Endothelial cell of umbilical vein (primary cell): ENCODE measurements around the gene SPHK2. TPM values are rescaled to one million over a fixed set of nuclear protein-coding genes. Genes with fewer than 3 reads are reported as not detected.

Experiments used
- BruUV-seq: library from RNA; stranded (reverse); fragments of 400-500 nt; replicated peaks from 2 replicates; lab custom pipeline; 2021; lab: Mats Ljungman, UMichigan
- CTCF ChIA-PET: fragments of 300-600, 350-600 bp; sonication (Branson Sonifier 250); formaldehyde crosslinking; loops from one replicate; lab custom pipeline; 2021; ENCODE audit warnings: antibody characterized with exemption, inconsistent platforms; lab: Charles Lee
- POLR2A ChIA-PET: fragments of 300-600, 350-600 bp; sonication (Branson Sonifier 250); formaldehyde crosslinking; loops from one replicate; lab custom pipeline; 2021; ENCODE audit warnings: antibody characterized with exemption, inconsistent platforms; lab: Charles Lee
- DNase-seq: peaks from one replicate; pipeline ENCODE4 v3.0.0-alpha.2; 2011; ENCODE audit warnings: low read depth, low spot score
- FAIRE-seq: peaks from 2 replicates; lab custom pipeline; 2011; peaks lifted over from hg19 to GRCh38; lab: Jason Lieb, UNC
- H2AFZ ChIP-seq: 2 replicates; pipeline ENCODE4 v1.6.0; 2012; ENCODE audit warnings: low read depth, low read length, control low read depth, inconsistent platforms
- H3K27ac ChIP-seq: 2 replicates; pipeline ENCODE4 v1.5.1; 2011; ENCODE audit warnings: low read depth, mild to moderate bottlenecking, control low read depth, low read length, moderate library complexity; ENCODE audit not compliant: insufficient read depth
- H3K27me3 ChIP-seq, 2 experiments: 2 replicates each; pipeline versions ENCODE4 v1.6.0 to v1.6.1; 2011; ENCODE audit warnings: low read length in 2 of 2, mixed read lengths in 1 of 2; ENCODE audit not compliant: control insufficient read depth in 2 of 2, insufficient read depth in 2 of 2
- H3K36me3 ChIP-seq, 2 experiments: 2 replicates in 1 of 2; 3 replicates in 1 of 2; pipeline ENCODE4 v1.5.1; 2011; ENCODE audit warnings: low read length in 2 of 2, mild to moderate bottlenecking in 1 of 2, moderate library complexity in 1 of 2; ENCODE audit not compliant: control insufficient read depth in 2 of 2, insufficient read depth in 2 of 2; ENCODE audit errors: extremely low read depth in 1 of 2
- H3K4me1 ChIP-seq: 3 replicates; pipeline ENCODE4 v1.5.1; 2011; ENCODE audit warnings: mild to moderate bottlenecking, low read length; ENCODE audit not compliant: control insufficient read depth, insufficient read depth; ENCODE audit errors: extremely low read depth
- H3K4me2 ChIP-seq: 2 replicates; pipeline ENCODE4 v1.6.1; 2011; ENCODE audit warnings: low read length, control low read depth, mixed read lengths; ENCODE audit not compliant: insufficient read depth
- H3K4me3 ChIP-seq, 3 experiments: fragments of 200-600 bp in 1 of 3; sonication (generic), shearing (Covaris generic) in 1 of 3; replicated peaks in 1 of 3; 2 replicates each; pipeline ENCODE4 v1.5.1; 2011 to 2016; ENCODE audit warnings: control low read depth in 3 of 3, low read length in 3 of 3, mild to moderate bottlenecking in 2 of 3, inconsistent platforms in 1 of 3, low read depth in 1 of 3, moderate library complexity in 1 of 3; ENCODE audit not compliant: insufficient read depth in 1 of 3
- H3K79me2 ChIP-seq: 2 replicates; pipeline ENCODE4 v1.6.0; 2012; ENCODE audit warnings: low read length, inconsistent platforms; ENCODE audit not compliant: control insufficient read depth, insufficient read depth
- H3K9ac ChIP-seq: replicated peaks from 2 replicates; pipeline ENCODE3; 2011; ENCODE audit warnings: low read length, control low read depth; ENCODE audit not compliant: insufficient read depth; ENCODE audit errors: extremely low read depth
- H3K9me1 ChIP-seq: replicated peaks from 3 replicates; pipeline ENCODE4 v1.6.0; 2011; ENCODE audit warnings: mild to moderate bottlenecking, low read length; ENCODE audit not compliant: control insufficient read depth, insufficient read depth; ENCODE audit errors: extremely low read depth
- H3K9me3 ChIP-seq: replicated peaks from 2 replicates; pipeline ENCODE4 v1.5.1; 2012; ENCODE audit warnings: low read length, inconsistent platforms; ENCODE audit not compliant: control insufficient read depth, insufficient read depth
- H4K20me1 ChIP-seq: replicated peaks from 2 replicates; pipeline ENCODE3; 2011; ENCODE audit warnings: mild to moderate bottlenecking, low read length; ENCODE audit not compliant: control insufficient read depth, insufficient read depth; ENCODE audit errors: extremely low read depth
- CTCF ChIP-seq, 2 donors: IDR thresholded peaks; 1 replicate in 1 of 2; 2 replicates in 1 of 2; pipeline ENCODE4 v1.5.1; 2011; ENCODE audit warnings: low read length in 2 of 2, mild to moderate bottlenecking in 2 of 2, moderate library complexity in 2 of 2, control low read depth in 1 of 2, inconsistent platforms in 1 of 2, low read depth in 1 of 2; ENCODE audit not compliant: insufficient read depth in 1 of 2; ENCODE audit errors: extremely low read depth in 1 of 2
- MAX ChIP-seq: IDR thresholded peaks from 2 replicates; pipeline ENCODE4 v1.6.1; 2011; ENCODE audit not compliant: insufficient read depth, insufficient read length
- MYC ChIP-seq: IDR thresholded peaks from one replicate; pipeline ENCODE4 v1.6.1; 2011; ENCODE audit warnings: mild to moderate bottlenecking, low read depth, low read length
- POLR2A ChIP-seq: IDR thresholded peaks from 2 replicates; pipeline ENCODE4 v1.6.1; 2012; ENCODE audit warnings: low read depth, mild to moderate bottlenecking, control low read depth, low read length
- dilution Hi-C: fragments of 300-500 bp; cut with MboI; formaldehyde crosslinking; loops from one replicate; pipeline ENCODE4 v1.15.0; 2019; ENCODE audit warnings: low sequenced_read_pairs; ENCODE audit not compliant: extremely low pct_ligation_motif_present
- intact Hi-C: fragments of 100-400 bp; cut with micrococcal nuclease; formaldehyde crosslinking; loops from one replicate; pipeline ENCODE4 v1.10.0; 2022
- polyA plus RNA-seq, 4 experiments: library from polyadenylated mRNA; depleted of rRNA in 3 of 4; stranded (reverse) in 3 of 4; unstranded in 1 of 4; fragments of >200 nt; gene quantifications; 2 replicates each; pipeline versions ENCODE4 v1.2.1 to v1.2.3, GENCODE V29; 2011 to 2012; ENCODE audit warnings: missing spikeins in 1 of 4
- total RNA-seq: library from RNA; stranded (reverse); gene quantifications from 2 replicates; pipeline ENCODE4 v1.2.3, GENCODE V29; 2021

Gene SPHK2
- total and polyA plus RNA-seq, 2 donors (not counting 3 experiments of a cell fraction or from before 2014, with no cell fraction given), result 20.2 to 31.1 TPM

- H3K27ac ChIP-seq, result no peak overlapping the region
- peak overlapping the region; percentile 11 for H3K4me2 ChIP-seq
- FAIRE-seq (peak; percentile 84), DNase-seq (peak; percentile 74)
- intact Hi-C loops, result loop anchor here (1.0 kb wide), 1 partner anchor 83 kb away; no protein-coding TSS in a partner anchor
- POLR2A ChIA-PET, result interaction anchor here (0.6 kb wide), 1 partner anchor 20 kb away, joined by 3 read pairs; no protein-coding TSS in a partner anchor
- H3K27me3 ChIP-seq, result no peaks in the 10 kb centered on the region
- peak overlapping the region in 1 of 3 experiments; percentile 3 for H3K4me3 ChIP-seq
- dilution Hi-C loops, result no loop called here
- no peak overlapping the region for H3K9ac ChIP-seq
- H3K9me3 ChIP-seq, result no peaks in the 10 kb centered on the region
- H3K79me2 ChIP-seq, result no peaks in the 10 kb centered on the region
- peak overlapping the region; percentile 40 for H2AFZ ChIP-seq
- H4K20me1 ChIP-seq, result no peaks in the 10 kb centered on the region
- no TSS peak for BruUV-seq
- no peaks in the 10 kb centered on the region for H3K36me3 ChIP-seq
- H3K9me1 ChIP-seq, result no peaks in the 10 kb centered on the region
- peak; percentile 97 to 98 for TF ChIP-seq CTCF (IDR thresholded peaks at IDR 0.05; ENCODE audit: extremely low read depth in 1 of 2, insufficient read depth in 1 of 2, low read depth in 1 of 2, low read length in 2 of 2)
- no peak for TF ChIP-seq MYC
- TF ChIP-seq MAX, result no peak
- no peak for TF ChIP-seq POLR2A
- CTCF ChIA-PET, result interaction anchor here (0.5 to 14.1 kb wide), 39 partner anchors 8 to 322 kb away, joined by 3 to 507 read pairs (median 4); partner anchors contain the start of gene GRIN2D
- H3K4me1 ChIP-seq, result no peaks in the 10 kb centered on the region
Observed at GRCh38 chr19:48588670-48589401, 30.5 kb upstream of the SPHK2 start.
